SK-N-SH (cell line): ENCODE data around the gene ABLIM1. TPM values are rescaled to one million over a fixed set of nuclear protein-coding genes. Genes with fewer than 3 reads are reported as not detected.

ENCODE experiments used
- ELF1 ChIP-seq: IDR thresholded peaks from 2 replicates; pipeline ENCODE4 v1.4.0; 2012
- EP300 ChIP-seq, 2 experiments: IDR thresholded peaks; 2 replicates each; pipeline versions ENCODE4 v1.4.0 to v1.6.1; 2012; ENCODE audit warnings: borderline replicate concordance in 1 of 2, low read depth in 1 of 2, low read length in 1 of 2
- GABPA ChIP-seq: IDR thresholded peaks from 2 replicates; pipeline ENCODE4 v1.4.0; 2012; ENCODE audit warnings: low read depth, mild to moderate bottlenecking
- GATA2 ChIP-seq: sonication (generic); formaldehyde crosslinking; IDR thresholded peaks from 2 replicates; pipeline ENCODE4 v1.5.0; 2020; ENCODE audit warnings: mild to moderate bottlenecking, missing genetic modification reagents
- JUND ChIP-seq: IDR thresholded peaks from 2 replicates; pipeline ENCODE4 v1.4.0; 2012
- NRF1 ChIP-seq: IDR thresholded peaks from 2 replicates; pipeline ENCODE4 v1.6.1; 2012; ENCODE audit warnings: low read depth, mild to moderate bottlenecking, low read length
- RAD21 ChIP-seq: IDR thresholded peaks from 2 replicates; pipeline ENCODE4 v1.6.1; 2012; ENCODE audit warnings: mild to moderate bottlenecking, low read length
- TAF1 ChIP-seq: IDR thresholded peaks from 2 replicates; pipeline ENCODE4 v1.6.1; 2012; ENCODE audit warnings: low read depth, mild to moderate bottlenecking, low read length, moderate library complexity, borderline replicate concordance
- TEAD4 ChIP-seq: IDR thresholded peaks from 2 replicates; pipeline ENCODE4 v1.4.0; 2012; ENCODE audit warnings: mild to moderate bottlenecking, borderline replicate concordance; ENCODE audit not compliant: insufficient read depth
- YY1 ChIP-seq: IDR thresholded peaks from 2 replicates; pipeline ENCODE4 v1.4.0; 2012; ENCODE audit warnings: low read depth, mild to moderate bottlenecking
- polyA plus RNA-seq, 3 experiments: library from polyadenylated mRNA; depleted of rRNA; stranded (reverse); fragments of >200 nt; gene quantifications; 2 replicates each; pipeline ENCODE4 v1.2.3, GENCODE V29; 2012
- TF ChIP-seq, protein P1 (sequence below): IDR thresholded peaks from 2 replicates; pipeline ENCODE4 v1.6.1; 2012; ENCODE audit warnings: mild to moderate bottlenecking, low read depth, low read length, moderate library complexity
- TF ChIP-seq, protein P2 (sequence below): IDR thresholded peaks from 2 replicates; pipeline ENCODE4; 2012
- TF ChIP-seq, protein P3 (sequence below): fragments of 150-350 bp; IDR thresholded peaks from 2 replicates; pipeline ENCODE4 v1.6.1; 2016; ENCODE audit warnings: mild to moderate bottlenecking, low read depth, low read length
- TF ChIP-seq, protein P4 (sequence below): IDR thresholded peaks from 2 replicates; pipeline ENCODE4 v1.4.0; 2012; ENCODE audit warnings: low read depth, borderline replicate concordance
- TF ChIP-seq, protein P5 (sequence below): IDR thresholded peaks from 2 replicates; pipeline ENCODE4 v1.4.0; 2012; ENCODE audit warnings: low read depth

Gene ABLIM1
- polyA plus RNA-seq, 1 of the 3 experiments (the other 2 are of a cell fraction), result 16.1 TPM

DNA sequence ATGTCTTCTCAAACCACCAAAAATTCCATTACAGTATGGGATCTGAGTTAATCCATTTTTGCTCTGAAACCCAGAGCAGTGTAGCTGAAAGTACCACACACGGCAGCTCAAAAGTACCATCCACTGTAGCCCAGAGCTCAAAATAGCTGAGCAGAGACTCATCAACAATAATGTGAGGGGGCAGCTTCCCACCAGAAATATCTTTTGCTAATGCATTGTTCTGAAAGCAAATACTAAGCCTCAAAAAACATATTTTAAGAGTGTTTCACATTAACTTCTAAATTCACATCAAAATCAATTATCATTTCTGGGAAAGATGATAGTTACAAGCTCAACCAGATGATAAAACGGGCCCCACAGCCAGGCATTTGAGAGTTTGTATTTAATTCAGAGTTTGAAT is 73.7 kb downstream of the ABLIM1 start (continued):
- TF ChIP-seq, protein P1, sequence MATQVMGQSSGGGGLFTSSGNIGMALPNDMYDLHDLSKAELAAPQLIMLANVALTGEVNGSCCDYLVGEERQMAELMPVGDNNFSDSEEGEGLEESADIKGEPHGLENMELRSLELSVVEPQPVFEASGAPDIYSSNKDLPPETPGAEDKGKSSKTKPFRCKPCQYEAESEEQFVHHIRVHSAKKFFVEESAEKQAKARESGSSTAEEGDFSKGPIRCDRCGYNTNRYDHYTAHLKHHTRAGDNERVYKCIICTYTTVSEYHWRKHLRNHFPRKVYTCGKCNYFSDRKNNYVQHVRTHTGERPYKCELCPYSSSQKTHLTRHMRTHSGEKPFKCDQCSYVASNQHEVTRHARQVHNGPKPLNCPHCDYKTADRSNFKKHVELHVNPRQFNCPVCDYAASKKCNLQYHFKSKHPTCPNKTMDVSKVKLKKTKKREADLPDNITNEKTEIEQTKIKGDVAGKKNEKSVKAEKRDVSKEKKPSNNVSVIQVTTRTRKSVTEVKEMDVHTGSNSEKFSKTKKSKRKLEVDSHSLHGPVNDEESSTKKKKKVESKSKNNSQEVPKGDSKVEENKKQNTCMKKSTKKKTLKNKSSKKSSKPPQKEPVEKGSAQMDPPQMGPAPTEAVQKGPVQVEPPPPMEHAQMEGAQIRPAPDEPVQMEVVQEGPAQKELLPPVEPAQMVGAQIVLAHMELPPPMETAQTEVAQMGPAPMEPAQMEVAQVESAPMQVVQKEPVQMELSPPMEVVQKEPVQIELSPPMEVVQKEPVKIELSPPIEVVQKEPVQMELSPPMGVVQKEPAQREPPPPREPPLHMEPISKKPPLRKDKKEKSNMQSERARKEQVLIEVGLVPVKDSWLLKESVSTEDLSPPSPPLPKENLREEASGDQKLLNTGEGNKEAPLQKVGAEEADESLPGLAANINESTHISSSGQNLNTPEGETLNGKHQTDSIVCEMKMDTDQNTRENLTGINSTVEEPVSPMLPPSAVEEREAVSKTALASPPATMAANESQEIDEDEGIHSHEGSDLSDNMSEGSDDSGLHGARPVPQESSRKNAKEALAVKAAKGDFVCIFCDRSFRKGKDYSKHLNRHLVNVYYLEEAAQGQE, result no peak
- TF ChIP-seq JUND (peak; percentile 68), NRF1 (no peak), ELF1 (no peak), YY1 (no peak), TAF1 (no peak), GATA2 (CRISPR knock-in tag) (no peak), TEAD4 (peak; percentile 79), RAD21 (no peak), EP300 (IDR thresholded peaks at IDR 0.05; ENCODE audit: borderline replicate concordance in 1 of 2, low read depth in 1 of 2, low read length in 1 of 2) (peak; percentile 34 to 84; a peak in 3 of 4 replicates), GABPA (no peak)
- TF ChIP-seq, protein P2, sequence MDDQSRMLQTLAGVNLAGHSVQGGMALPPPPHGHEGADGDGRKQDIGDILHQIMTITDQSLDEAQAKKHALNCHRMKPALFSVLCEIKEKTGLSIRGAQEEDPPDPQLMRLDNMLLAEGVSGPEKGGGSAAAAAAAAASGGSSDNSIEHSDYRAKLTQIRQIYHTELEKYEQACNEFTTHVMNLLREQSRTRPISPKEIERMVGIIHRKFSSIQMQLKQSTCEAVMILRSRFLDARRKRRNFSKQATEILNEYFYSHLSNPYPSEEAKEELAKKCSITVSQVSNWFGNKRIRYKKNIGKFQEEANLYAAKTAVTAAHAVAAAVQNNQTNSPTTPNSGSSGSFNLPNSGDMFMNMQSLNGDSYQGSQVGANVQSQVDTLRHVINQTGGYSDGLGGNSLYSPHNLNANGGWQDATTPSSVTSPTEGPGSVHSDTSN, result peak; percentile 90
- TF ChIP-seq, protein P3, sequence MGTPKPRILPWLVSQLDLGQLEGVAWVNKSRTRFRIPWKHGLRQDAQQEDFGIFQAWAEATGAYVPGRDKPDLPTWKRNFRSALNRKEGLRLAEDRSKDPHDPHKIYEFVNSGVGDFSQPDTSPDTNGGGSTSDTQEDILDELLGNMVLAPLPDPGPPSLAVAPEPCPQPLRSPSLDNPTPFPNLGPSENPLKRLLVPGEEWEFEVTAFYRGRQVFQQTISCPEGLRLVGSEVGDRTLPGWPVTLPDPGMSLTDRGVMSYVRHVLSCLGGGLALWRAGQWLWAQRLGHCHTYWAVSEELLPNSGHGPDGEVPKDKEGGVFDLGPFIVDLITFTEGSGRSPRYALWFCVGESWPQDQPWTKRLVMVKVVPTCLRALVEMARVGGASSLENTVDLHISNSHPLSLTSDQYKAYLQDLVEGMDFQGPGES, result no peak
- TF ChIP-seq, protein P4, sequence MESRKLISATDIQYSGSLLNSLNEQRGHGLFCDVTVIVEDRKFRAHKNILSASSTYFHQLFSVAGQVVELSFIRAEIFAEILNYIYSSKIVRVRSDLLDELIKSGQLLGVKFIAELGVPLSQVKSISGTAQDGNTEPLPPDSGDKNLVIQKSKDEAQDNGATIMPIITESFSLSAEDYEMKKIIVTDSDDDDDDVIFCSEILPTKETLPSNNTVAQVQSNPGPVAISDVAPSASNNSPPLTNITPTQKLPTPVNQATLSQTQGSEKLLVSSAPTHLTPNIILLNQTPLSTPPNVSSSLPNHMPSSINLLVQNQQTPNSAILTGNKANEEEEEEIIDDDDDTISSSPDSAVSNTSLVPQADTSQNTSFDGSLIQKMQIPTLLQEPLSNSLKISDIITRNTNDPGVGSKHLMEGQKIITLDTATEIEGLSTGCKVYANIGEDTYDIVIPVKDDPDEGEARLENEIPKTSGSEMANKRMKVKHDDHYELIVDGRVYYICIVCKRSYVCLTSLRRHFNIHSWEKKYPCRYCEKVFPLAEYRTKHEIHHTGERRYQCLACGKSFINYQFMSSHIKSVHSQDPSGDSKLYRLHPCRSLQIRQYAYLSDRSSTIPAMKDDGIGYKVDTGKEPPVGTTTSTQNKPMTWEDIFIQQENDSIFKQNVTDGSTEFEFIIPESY, result 0 out of 2 replicates have a peak, but pooled peaks have one; percentile 19
- TF ChIP-seq, protein P5, sequence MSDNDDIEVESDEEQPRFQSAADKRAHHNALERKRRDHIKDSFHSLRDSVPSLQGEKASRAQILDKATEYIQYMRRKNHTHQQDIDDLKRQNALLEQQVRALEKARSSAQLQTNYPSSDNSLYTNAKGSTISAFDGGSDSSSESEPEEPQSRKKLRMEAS, result no peak
